Astrocyte (in vitro differentiated cells and primary cell): ENCODE results near the gene TSPAN14. TPM values are rescaled to one million over a fixed set of nuclear protein-coding genes. Genes with fewer than 3 reads are reported as not detected.

ENCODE experiments used
- DNase-seq: peaks from one replicate; pipeline ENCODE4 v3.0.0-alpha.2; 2010; ENCODE audit warnings: low read depth
- FAIRE-seq: peaks from 2 replicates; lab custom pipeline; 2011; peaks lifted over from hg19 to GRCh38; lab: Jason Lieb, UNC
- H2AFZ ChIP-seq: 2 replicates; pipeline ENCODE4 v1.6.0; 2012; ENCODE audit warnings: low read depth, low read length, inconsistent platforms
- H3K27ac ChIP-seq: 2 replicates; pipeline ENCODE4 v1.5.1; 2011; ENCODE audit warnings: low read depth, low read length, inconsistent platforms
- H3K27me3 ChIP-seq: 2 replicates; pipeline ENCODE4 v1.6.0; 2011; ENCODE audit warnings: low read length, inconsistent platforms; ENCODE audit not compliant: insufficient read depth
- H3K36me3 ChIP-seq: 2 replicates; pipeline ENCODE4 v1.5.1; 2011; ENCODE audit warnings: low read length, inconsistent platforms; ENCODE audit not compliant: insufficient read depth
- H3K4me1 ChIP-seq: 2 replicates; pipeline ENCODE4 v1.5.1; 2011; ENCODE audit warnings: low read length, inconsistent platforms; ENCODE audit not compliant: insufficient read depth
- H3K4me2 ChIP-seq: 2 replicates; pipeline ENCODE4 v1.6.0; 2012; ENCODE audit warnings: low read length, inconsistent platforms
- H3K4me3 ChIP-seq: 2 replicates; pipeline ENCODE4 v1.5.1; 2011; ENCODE audit warnings: low read depth, mild to moderate bottlenecking, low read length, inconsistent platforms; ENCODE audit not compliant: insufficient read depth
- H3K79me2 ChIP-seq: 2 replicates; pipeline ENCODE4 v1.6.0; 2012; ENCODE audit warnings: mild to moderate bottlenecking, low read length, inconsistent platforms; ENCODE audit not compliant: insufficient read depth
- H3K9ac ChIP-seq: 2 replicates; pipeline ENCODE4 v1.6.0; 2012; ENCODE audit warnings: mild to moderate bottlenecking, low read length, inconsistent platforms
- H3K9me3 ChIP-seq: 2 replicates; pipeline ENCODE4 v1.5.1; 2012; ENCODE audit warnings: low read depth, mild to moderate bottlenecking, low read length, inconsistent platforms; ENCODE audit not compliant: insufficient read depth
- H4K20me1 ChIP-seq: 2 replicates; pipeline ENCODE4 v1.6.0; 2012; ENCODE audit warnings: low read length, inconsistent platforms; ENCODE audit not compliant: insufficient read depth
- H3K27ac Mint-ChIP-seq: one replicate; pipeline ENCODE4 v1.8.0; 2021; ENCODE audit warnings: mild to moderate bottlenecking, mixed read lengths; ENCODE audit not compliant: unreplicated experiment
- H3K27me3 Mint-ChIP-seq: one replicate; pipeline ENCODE4 v1.8.0; 2021; ENCODE audit warnings: low read depth, mixed read lengths; ENCODE audit not compliant: unreplicated experiment
- H3K36me3 Mint-ChIP-seq: one replicate; pipeline ENCODE4 v1.8.0; 2021; ENCODE audit warnings: low read depth, mixed read lengths; ENCODE audit not compliant: unreplicated experiment
- H3K4me1 Mint-ChIP-seq: one replicate; pipeline ENCODE4 v1.8.0; 2021; ENCODE audit warnings: low read depth, mixed read lengths; ENCODE audit not compliant: unreplicated experiment
- H3K4me3 Mint-ChIP-seq: one replicate; pipeline ENCODE4 v1.8.0; 2021; ENCODE audit warnings: mild to moderate bottlenecking, moderate library complexity, mixed read lengths; ENCODE audit not compliant: unreplicated experiment
- H3K9me3 Mint-ChIP-seq: one replicate; pipeline ENCODE4 v1.8.0; 2021; ENCODE audit warnings: mild to moderate bottlenecking, mixed read lengths; ENCODE audit not compliant: unreplicated experiment
- CTCF ChIP-seq: IDR thresholded peaks from 2 replicates; pipeline ENCODE4 v1.5.1; 2011; ENCODE audit warnings: low read depth, mild to moderate bottlenecking, inconsistent platforms, low read length, moderate library complexity; ENCODE audit not compliant: insufficient read depth
- EZH2 ChIP-seq: IDR thresholded peaks from 2 replicates; pipeline ENCODE4 v1.6.1; 2012; ENCODE audit warnings: mild to moderate bottlenecking, low read length, inconsistent platforms; ENCODE audit not compliant: insufficient read depth
- total RNA-seq: library from RNA; stranded (reverse); gene quantifications from 2 replicates; pipeline ENCODE4 v1.2.1, GENCODE V29; 2021

Gene TSPAN14
- total RNA-seq, 1 donor from 2014 or later, result 140 TPM

- no peak for TF ChIP-seq CTCF
- no peak for TF ChIP-seq EZH2
- peak overlapping the region; percentile 57 for H3K9ac ChIP-seq
- Mint-ChIP-seq H3K9me3 (no peaks in the 10 kb centered on the region), H3K27ac (peak overlapping the region; percentile 83), H3K27me3 (no peaks in the 10 kb centered on the region), H3K4me3 (peak overlapping the region; percentile 24), H3K36me3 (peaks cover 3% of the 10 kb centered on the region), H3K4me1 (peaks cover 93% of the 10 kb centered on the region)
- peaks cover 85% of the 10 kb centered on the region for H3K4me1 ChIP-seq
- H3K4me2 ChIP-seq, result peak overlapping the region; percentile 70
- peaks cover 100% of the 10 kb centered on the region for H3K79me2 ChIP-seq
- H2AFZ ChIP-seq, result no peak overlapping the region
- H3K27me3 ChIP-seq, result no peaks in the 10 kb centered on the region
- no peak for DNase-seq
- no peak overlapping the region for H3K4me3 ChIP-seq
- peaks cover 91% of the 10 kb centered on the region for H4K20me1 ChIP-seq
- FAIRE-seq, result no peak
- H3K9me3 ChIP-seq, result no peaks in the 10 kb centered on the region
- H3K36me3 ChIP-seq, result peaks cover 2% of the 10 kb centered on the region
- H3K27ac ChIP-seq, result peak overlapping the region; percentile 64
Observed at GRCh38 chr10:80462299-80462980, 8.3 kb downstream of the TSPAN14 start.

GRCh38 chr10:80462981-80463741 is 9.1 kb downstream of the TSPAN14 start:
- Histone ChIP-seq H3K79me2 (peaks cover 100% of the 10 kb centered on the region), H3K9ac (peak overlapping the region; percentile 57), H3K9me3 (no peaks in the 10 kb centered on the region), H2AFZ (no peak overlapping the region), H3K36me3 (no peaks in the 10 kb centered on the region), H3K4me3 (no peak overlapping the region), H3K4me1 (peaks cover 78% of the 10 kb centered on the region), H4K20me1 (peaks cover 91% of the 10 kb centered on the region), H3K27ac (peak overlapping the region; percentile 64), H3K27me3 (no peaks in the 10 kb centered on the region), H3K4me2 (peak overlapping the region; percentile 70)
- no peaks in the 10 kb centered on the region for H3K9me3 Mint-ChIP-seq
- FAIRE-seq, result no peak
- peaks cover 3% of the 10 kb centered on the region for H3K36me3 Mint-ChIP-seq
- peaks cover 91% of the 10 kb centered on the region for H3K4me1 Mint-ChIP-seq
- H3K27me3 Mint-ChIP-seq, result no peaks in the 10 kb centered on the region
- DNase-seq, result peak; percentile 66
- H3K4me3 Mint-ChIP-seq, result peak overlapping the region; percentile 34
- peak overlapping the region; percentile 83 for H3K27ac Mint-ChIP-seq
- no peak for TF ChIP-seq EZH2
- no peak for TF ChIP-seq CTCF
